Progenitor cell of endocrine pancreas (in vitro differentiated cells): ENCODE results near the gene SLC6A6. TPM values are rescaled to one million over a fixed set of nuclear protein-coding genes. Genes with fewer than 3 reads are reported as not detected.
"Not testable (repeated sequence)": the region's sequence is repeated elsewhere in the genome, so short reads cannot be mapped to it uniquely, and the experiment has no call there.

Source experiments
- DNase-seq: peaks from one replicate; pipeline ENCODE4 v3.0.0; 2021; ENCODE audit warnings: low spot score; ENCODE audit not compliant: unreplicated experiment
- H3K27ac Mint-ChIP-seq: 2 replicates; pipeline ENCODE4 v1.8.0; 2021; ENCODE audit warnings: mild to moderate bottlenecking, moderate library complexity, mixed read lengths
- H3K27me3 Mint-ChIP-seq: 2 replicates; pipeline ENCODE4 v1.8.0; 2021; ENCODE audit warnings: mixed read lengths
- H3K36me3 Mint-ChIP-seq: 2 replicates; pipeline ENCODE4 v1.8.0; 2022; ENCODE audit warnings: mixed read lengths; ENCODE audit not compliant: insufficient read depth
- H3K4me1 Mint-ChIP-seq: 2 replicates; pipeline ENCODE4 v1.8.0; 2021; ENCODE audit warnings: low read depth, mixed read lengths
- H3K4me3 Mint-ChIP-seq: 2 replicates; pipeline ENCODE4 v1.8.0; 2021; ENCODE audit warnings: low read depth, mild to moderate bottlenecking, moderate library complexity, mixed read lengths
- H3K9me3 Mint-ChIP-seq: 2 replicates; pipeline ENCODE4 v1.8.0; 2021; ENCODE audit warnings: low read depth, mixed read lengths
- CTCF ChIP-seq: fragments of 200-600 bp; sonication (generic); IDR thresholded peaks from one replicate; pipeline ENCODE4 v1.5.0; 2021; ENCODE audit warnings: antibody characterized with exemption, mild to moderate bottlenecking; ENCODE audit not compliant: unreplicated experiment
- total RNA-seq: library from RNA; stranded (reverse); gene quantifications from 2 replicates; pipeline ENCODE4 v1.2.1, GENCODE V29; 2021

The SLC6A6 gene
- total RNA-seq, 1 donor from 2014 or later, result 23.8 TPM

- Mint-ChIP-seq H3K27me3 (peaks cover 3% of the 10 kb centered on the region), H3K4me3 (no peak overlapping the region), H3K36me3 (no peaks in the 10 kb centered on the region), H3K9me3 (no peaks in the 10 kb centered on the region), H3K27ac (peak overlapping the region; percentile 52), H3K4me1 (peaks cover 27% of the 10 kb centered on the region)
- no peak for DNase-seq
- TF ChIP-seq CTCF, result no peak
Observed at GRCh38 chr3:14406336-14406735, 3.9 kb downstream of the SLC6A6 start.

GRCh38 chr3:14406766-14407165 lies 4.4 kb downstream of the SLC6A6 start:
- H3K27me3 Mint-ChIP-seq, result peaks cover 2% of the 10 kb centered on the region
- H3K4me3 Mint-ChIP-seq, result no peak overlapping the region
- H3K36me3 Mint-ChIP-seq, result no peaks in the 10 kb centered on the region
- H3K9me3 Mint-ChIP-seq, result no peaks in the 10 kb centered on the region
- no peak for TF ChIP-seq CTCF
- H3K4me1 Mint-ChIP-seq, result peaks cover 26% of the 10 kb centered on the region
- H3K27ac Mint-ChIP-seq, result peak overlapping the region; percentile 52
- no peak for DNase-seq

- H3K27ac Mint-ChIP-seq, result peak overlapping the region; percentile 84
- no peaks in the 10 kb centered on the region for H3K36me3 Mint-ChIP-seq
- DNase-seq, result no peak
- no peak for TF ChIP-seq CTCF
- no peak overlapping the region for H3K4me3 Mint-ChIP-seq
- no peaks in the 10 kb centered on the region for H3K9me3 Mint-ChIP-seq
- H3K27me3 Mint-ChIP-seq, result no peaks in the 10 kb centered on the region
- peaks cover 23% of the 10 kb centered on the region for H3K4me1 Mint-ChIP-seq
Observed at GRCh38 chr3:14407203-14407602, 4.8 kb downstream of the SLC6A6 start.

- not testable (repeated sequence) for H3K9me3 Mint-ChIP-seq, H3K27me3 Mint-ChIP-seq, DNase-seq, H3K27ac Mint-ChIP-seq, H3K4me3 Mint-ChIP-seq, H3K36me3 Mint-ChIP-seq
- H3K4me1 Mint-ChIP-seq, result peaks cover 17% of the 10 kb centered on the region
Observed at GRCh38 chr3:14409779-14410063, 7.3 kb downstream of the SLC6A6 start.

- H3K4me3 Mint-ChIP-seq, result no peak overlapping the region
- TF ChIP-seq CTCF, result no peak
- no peaks in the 10 kb centered on the region for H3K36me3 Mint-ChIP-seq
- no peaks in the 10 kb centered on the region for H3K9me3 Mint-ChIP-seq
- H3K27me3 Mint-ChIP-seq, result no peaks in the 10 kb centered on the region
- no peak overlapping the region for H3K27ac Mint-ChIP-seq
- no peak for DNase-seq
- H3K4me1 Mint-ChIP-seq, result peaks cover 17% of the 10 kb centered on the region
Observed at GRCh38 chr3:14410106-14410502, 7.7 kb downstream of the SLC6A6 start.

GRCh38 chr3:14410503-14411165 lies 8.2 kb downstream of the SLC6A6 start:
- Mint-ChIP-seq H3K36me3 (no peaks in the 10 kb centered on the region), H3K4me3 (no peak overlapping the region), H3K4me1 (peaks cover 12% of the 10 kb centered on the region), H3K27me3 (no peaks in the 10 kb centered on the region), H3K9me3 (no peaks in the 10 kb centered on the region), H3K27ac (no peak overlapping the region)
- DNase-seq, result no peak
- no peak for TF ChIP-seq CTCF
